A204.1 (cell line): ENCODE results near the gene ACSM6.

Experiments
- FAIRE-seq: peaks from 2 replicates; lab custom pipeline; 2012; peaks lifted over from hg19 to GRCh38; lab: Jason Lieb, UNC

The ACSM6 gene

DNA sequence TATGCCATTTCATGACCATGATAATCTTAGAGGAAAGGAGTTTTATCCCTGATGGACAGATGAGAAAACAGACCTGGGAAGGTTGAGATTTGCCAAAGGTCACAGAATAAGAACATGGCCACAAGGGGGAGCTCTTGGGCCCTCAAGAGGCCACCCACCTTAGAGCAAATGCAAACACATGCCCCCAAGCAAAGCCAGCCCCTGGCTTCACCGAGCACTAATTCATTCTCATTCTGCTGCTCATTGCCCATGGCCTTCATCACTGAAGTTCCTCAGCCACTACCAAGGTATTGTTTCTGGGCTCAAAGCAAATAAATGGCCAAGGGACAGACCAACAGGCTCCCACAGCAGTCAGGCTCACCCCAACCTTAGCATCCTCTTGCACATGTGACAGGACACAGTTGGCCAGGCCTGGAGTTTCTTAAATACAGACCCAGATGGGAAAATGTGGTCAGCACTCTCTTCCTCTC is 52.6 kb downstream of the ACSM6 start:
- FAIRE-seq, result no peak

DNA sequence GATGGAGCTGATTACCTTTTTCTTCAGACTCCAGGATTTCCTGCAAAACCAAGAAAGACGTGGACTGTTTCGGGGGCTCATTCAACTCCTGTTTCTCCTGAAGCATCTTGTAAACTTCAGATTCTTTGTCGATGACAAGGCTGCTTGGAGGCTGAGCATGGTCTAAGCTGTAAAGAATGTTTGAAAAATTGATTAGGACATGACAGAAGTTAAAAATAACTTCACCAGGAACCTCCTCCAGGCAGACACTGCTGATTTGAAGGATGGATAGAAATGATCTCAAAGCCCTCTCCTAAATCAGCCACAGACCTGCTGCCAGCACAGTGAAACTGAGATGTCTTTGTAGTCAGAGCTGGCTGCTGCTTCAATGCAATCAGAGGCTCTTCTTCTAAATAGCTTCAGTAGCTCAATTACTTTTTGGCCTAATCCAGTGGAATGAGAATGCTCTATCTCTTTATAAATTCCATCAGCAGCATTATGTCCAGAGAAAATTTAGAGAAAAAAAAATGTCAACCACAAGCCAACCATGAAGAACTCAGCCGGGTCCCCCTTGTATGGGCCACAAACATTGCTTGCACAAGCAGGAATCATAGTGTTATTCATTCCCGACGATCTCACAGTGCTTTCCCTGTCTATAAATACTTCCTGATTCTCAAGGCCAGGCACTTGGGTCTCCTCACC is 53.3 kb downstream of the ACSM6 start:
- FAIRE-seq, result no peak

DNA sequence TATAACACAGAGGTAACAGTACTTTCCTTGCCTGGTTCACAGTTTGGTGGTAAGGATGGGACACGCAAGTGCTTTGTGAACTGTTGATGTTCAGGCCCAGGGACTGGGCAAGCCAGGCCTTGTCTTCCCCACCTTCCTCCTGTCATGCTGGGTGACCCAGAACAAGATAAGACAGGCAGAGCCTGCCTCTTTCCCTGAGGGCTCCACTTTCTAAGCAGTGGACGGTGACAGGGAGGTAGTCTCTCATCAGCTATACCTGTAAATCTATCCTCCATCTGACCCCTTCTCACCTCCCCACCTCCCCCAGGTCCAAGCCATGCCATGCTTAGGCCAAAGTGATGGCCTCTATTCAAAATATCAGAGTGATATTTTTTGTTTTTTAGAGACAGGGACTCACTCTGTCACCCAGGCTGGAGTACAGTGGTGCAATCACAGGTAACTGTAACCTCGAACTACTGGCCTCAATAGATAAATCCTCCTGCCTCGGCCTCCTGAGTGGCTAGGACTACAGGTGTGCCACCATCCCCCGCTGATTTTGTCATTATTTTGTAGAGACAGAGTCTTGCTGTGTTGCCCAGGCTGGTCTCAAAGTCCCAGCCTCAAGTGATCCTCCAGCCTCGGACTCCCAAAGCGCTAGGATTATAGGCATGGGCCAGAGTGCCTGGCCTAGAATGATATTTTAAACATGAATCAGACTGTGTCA is 54.0 kb downstream of the ACSM6 start:
- no peak for FAIRE-seq

DNA sequence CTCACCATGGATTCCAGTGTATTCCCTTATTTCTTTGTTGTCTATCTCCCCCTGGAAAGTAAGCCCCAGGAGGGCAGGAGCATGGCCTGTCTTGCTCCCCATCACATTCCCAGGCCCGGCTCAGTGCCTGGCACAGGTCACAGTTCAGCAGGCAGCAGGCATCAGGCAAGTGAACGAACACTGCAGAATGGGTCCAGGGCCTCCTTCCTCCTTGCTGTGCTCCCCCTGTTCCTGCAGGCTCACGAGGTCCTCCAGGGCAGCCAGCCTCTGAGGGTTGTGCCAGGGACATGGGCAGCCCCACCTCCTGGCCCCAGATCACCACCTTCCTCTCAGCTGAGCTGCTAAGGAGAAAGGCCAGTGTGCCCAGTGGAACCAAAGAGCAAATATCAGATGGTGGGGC is 55.0 kb downstream of the ACSM6 start:
- no peak for FAIRE-seq

DNA sequence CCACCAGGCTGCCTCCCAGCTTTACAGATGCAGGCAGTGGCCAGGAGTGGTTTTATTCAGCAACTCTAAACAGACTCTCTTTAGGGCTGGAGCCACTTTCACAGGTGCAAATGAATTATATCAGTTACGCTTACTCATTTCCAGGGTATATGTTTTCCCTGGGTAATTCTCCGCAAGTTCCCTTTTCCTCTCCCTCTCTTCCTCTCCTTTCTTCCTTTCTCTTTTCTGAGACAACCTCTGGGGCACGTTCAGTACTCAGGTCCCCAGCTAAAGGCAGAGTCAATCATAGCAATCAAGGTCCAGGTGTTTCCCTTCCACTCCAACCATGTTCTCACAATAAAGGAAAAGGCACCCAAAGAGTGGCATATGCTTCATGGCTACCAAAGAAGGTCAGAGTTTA is 55.4 kb downstream of the ACSM6 start:
- no peak for FAIRE-seq

DNA sequence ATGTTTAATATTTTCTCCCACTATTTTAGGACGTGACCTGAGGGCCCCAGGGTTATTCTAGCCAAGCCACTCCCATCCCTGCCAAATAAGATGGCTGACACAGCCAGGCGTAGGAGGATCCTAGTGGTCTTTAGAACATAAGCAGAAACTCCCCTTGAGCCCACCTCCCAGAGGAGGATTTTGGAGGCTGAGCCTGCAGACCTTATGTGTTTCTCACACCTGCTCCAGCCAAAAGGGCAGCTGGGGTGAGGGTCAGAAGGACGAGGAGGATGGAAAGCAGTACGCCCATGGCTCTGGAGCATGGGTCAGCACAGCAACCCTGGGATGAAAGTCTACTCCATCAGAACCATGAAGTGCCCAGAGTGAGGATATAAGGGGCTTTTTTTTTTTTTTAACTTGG is 56.8 kb downstream of the ACSM6 start:
- FAIRE-seq, result no peak

DNA sequence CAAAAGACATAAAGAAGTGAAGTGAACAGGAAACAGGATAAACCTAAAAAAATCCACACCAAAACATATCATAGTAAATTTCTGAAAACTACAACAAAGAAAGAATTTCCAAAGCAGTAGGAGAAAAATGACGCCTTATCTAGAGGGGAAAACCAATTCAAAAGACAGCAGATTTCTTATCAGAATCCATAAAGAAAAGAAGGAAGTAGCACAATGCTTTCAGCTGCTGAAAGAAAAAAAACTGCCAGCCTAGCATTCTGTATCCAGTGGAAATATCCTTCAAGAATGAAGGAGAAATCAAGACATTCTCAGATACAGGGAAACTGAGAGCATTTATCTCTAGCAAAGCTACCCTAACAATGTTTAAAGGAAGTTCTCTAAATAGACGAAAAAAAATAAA is 59.0 kb downstream of the ACSM6 start:
- FAIRE-seq, result no peak

DNA sequence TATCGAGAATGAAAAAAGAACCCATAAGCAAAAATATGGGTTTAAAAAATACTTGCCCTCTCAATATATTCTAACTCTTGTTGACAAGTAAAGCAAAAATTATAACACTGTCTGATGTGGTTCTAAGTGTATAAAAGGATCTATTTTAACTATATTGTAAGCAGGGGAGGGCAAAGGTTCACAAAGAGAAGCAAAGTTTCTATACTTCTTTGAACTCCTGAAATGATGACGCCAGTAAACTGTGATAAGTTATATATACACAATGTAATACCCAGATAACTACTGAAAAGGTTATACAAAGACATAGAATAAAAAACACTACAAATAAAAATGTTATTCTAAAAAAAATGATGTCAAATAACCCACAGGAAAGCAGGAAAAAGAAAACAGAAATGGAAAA is 59.6 kb downstream of the ACSM6 start:
- FAIRE-seq, result no peak

DNA sequence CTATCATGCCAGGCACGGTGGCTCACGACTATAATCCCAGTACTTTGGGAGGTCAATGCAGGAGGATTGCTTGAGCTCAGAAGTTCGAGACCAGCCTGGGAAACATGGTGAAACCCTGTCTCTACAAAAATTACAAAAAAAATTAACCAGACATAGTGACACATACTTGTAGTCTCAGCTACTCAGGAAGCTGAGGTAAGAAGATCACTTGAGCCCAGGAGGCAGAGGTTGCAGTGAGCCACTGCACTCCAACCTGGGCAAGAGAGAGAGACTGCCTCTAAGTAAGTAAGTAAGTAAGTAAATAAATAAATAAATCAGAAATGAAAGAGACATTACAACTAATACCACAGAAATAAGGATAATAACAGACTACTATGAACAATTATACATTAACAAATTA is 60.6 kb downstream of the ACSM6 start:
- FAIRE-seq, result no peak

DNA sequence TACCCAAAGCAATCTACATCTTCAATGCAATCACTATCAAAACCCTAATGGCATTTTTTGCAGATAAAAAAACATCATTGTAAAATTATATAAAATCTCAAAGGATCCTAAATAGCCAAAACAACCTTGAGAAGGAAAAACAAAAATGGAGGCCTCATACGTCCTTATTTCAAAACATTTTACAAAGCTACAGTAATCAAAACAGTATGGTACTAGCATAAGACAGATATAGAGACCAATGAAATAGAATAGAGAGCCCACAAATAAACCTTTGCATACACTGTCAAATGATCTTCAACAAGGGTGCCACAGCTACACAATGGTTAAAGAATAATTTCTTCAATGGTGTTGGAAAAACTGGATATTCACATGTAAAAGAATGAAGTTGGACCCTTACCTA is 62.2 kb downstream of the ACSM6 start:
- no peak for FAIRE-seq

DNA sequence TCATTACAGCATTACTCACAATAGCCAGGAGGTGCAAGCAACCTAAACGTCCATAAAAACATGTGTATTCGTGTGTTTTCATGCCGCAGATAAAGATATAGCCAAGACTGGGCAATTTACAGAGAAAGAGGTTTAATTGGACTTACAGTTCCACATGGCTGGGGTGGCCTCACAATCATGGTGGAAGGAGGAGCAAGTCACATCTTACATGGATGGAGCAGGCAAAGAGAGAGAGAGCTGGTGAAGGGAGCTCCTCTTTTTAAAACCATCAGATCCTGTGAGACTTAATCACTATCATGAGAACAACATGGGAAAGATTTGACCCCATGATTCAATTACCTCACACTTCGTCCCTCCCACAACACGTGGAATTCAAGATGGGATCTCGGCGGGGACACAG is 63.8 kb downstream of the ACSM6 start:
- FAIRE-seq, result no peak

DNA sequence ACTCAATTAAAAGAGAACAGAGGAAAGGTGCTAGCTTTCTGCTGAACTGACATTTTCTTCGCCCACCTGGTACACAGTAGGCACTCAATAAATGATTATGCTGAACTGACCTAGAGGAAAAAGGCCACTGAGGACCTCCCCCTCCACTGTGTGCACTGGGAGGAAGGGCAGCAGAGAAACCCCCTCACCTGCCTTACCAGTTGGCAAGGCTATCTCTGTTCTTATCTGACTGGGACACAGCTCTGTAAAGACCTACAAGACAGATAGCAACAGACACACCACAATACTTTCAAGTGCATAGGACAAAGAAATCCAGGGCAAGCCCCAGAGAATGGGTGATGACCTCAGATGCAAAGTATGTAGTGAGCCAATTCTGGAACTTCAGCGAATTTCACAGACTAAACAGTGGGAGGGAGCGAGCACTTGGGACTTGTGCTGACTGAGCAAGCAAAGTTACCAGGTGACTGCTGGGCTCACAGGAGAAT is 66.4 kb downstream of the ACSM6 start:
- no peak for FAIRE-seq

DNA sequence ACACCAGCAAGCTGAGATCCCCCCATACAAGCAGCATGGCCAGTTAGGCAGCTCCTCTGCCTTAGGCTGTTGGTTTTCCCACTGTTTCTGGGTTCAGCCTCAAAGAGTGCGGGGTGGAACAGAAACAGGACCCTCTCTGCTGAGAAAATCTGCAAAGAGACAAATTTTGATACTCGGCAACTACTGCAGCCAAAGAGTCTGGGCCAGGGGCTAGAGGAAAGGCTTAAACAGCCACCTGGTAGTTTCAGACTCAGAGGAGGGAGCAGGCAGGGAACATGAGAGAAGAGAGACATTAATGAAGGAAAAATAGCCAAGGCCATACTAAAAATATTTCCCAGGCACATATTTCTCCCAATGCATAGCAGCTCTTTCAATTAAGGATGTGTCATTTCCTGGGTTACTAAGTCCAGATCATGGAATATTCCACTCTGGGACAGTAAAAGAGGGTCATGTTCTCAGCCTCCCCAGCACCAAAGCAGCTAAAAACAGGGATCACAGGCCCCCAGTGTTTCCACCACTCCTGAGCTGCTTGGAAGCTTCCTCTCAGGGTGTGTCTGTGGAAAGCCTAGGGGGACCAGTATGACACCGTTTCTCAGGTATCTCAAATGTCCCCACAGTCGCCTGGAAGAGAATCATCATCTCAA is 67.0 kb downstream of the ACSM6 start:
- no peak for FAIRE-seq

DNA sequence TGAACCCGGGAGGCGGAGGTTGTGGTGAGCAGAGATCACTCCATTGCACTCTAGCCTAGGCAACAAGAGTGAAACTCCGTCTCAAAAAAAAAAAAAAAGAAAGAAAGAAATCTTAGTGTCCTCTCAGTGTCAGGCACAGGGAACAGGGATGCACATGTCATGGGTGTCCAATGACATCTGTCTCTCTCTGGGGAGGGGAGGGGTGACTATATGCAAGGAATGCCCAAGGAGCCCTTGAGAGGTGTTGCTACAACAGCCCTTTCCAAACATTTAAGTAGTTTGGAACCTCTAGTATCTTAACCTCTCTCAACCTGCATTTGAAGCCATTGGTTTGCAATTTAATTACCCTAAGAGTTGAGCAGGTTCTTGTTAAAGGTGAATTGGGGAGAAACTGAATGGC is 67.9 kb downstream of the ACSM6 start:
- FAIRE-seq, result no peak

DNA sequence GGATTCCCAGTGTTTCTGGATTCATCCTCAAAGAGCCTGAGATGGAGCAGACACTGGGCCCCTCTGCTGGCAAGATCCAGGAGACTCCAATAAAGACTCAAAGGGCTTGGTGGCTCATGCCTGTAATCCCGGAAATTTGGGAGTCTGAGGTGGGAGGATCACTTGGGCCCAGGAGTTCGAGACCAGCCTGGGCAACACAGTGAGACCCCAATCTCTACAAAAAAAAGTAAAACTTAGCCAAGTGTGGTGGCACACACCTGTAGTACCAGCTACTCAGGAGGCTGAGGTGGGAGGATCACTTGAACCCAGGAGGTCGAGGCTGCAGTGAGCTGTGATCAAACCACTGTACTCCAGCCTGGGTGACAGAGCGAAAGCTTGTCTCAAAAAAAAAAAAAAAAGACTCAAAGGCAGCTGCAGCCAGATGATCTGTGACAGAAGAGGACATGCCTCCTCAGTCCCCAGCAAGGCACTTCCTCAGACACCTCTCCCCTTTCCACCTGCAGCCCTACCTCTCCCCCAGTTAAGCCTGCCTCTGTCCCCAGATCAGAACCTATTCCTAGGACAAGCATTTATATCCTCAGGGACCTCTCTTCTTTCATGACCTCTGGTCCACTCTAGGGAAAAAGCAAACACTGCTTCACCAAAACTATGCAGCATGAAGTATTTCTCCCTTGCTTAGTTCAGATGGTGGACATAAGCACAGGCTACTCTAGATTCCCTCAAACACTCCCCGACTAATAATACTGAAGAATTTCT is 68.9 kb downstream of the ACSM6 start:
- no peak for FAIRE-seq

DNA sequence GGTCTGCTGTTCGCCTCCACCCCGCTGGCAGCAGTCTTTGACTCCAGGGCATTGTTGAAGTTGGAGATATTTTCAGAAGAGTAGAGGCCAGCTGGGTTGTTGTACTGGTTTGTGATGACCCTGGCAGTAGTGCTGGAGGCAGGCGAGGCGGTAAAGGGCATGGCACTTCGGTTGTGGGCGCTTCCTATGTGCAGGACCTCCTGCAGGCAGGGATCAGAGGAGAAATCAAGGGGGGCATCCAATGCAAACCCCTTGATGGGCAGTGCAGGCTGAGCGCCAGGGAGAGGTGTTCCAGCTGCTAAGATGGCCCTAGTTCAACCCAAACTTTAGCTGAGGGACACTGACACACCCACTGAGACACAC is 69.8 kb downstream of the ACSM6 start:
- no peak for FAIRE-seq

DNA sequence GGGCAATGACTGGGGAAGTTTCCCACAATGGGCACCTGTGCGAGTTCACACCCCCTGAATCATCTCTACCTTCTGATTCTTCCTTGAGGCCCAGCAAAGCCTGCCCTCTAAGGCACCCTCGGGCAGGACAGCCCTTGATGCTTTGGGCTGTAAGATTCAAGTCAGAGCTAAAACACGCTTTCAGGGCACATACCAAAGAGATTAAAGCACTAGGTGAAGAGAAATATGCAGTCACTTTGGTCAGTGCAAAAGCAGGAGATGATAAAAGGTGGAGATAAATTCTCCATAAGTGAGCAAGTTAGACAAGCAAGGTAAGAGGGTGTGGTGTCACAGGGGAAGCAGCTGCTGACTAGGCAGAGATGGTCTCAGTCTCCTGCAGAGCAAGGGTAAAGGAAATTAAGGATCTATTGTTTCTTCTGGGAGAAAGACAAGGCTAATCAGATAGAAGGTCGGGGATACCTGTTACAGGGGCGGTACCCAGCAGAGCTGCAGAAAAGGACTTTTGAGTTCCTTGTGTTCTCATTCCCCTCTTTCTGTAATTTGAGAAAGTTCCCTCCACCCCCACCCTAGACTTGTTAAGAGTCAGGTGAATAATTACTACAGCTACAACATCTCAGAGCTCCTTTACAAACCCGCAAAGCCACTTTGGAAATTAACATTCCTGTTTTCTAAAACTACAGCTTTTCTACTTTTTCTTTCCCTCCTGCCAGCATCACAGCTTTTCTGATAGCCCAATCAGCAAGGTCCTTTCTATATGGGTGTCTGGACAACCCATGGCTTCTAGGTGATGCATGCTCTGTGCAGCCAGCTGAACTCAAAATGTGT is 70.4 kb downstream of the ACSM6 start:
- no peak for FAIRE-seq

DNA sequence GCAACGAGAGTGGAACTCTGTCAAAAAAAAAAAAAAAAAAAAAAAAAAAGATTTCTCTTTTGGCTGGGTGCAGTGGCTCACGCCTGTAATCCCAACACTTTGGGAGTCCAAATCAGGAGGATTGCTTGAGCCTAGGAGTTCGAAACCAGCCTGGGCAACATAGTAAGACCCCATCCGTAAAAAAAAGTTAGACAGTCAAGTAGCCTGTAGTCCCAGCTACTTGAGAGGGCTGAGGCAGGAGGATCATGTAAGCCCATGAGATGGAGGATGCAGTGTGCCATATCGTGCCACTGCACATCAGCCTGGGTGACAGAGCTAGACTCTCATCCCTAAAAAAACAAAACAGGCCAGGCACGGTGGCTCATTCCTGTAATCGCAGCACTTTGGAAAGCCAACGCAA is 71.5 kb downstream of the ACSM6 start:
- no peak for FAIRE-seq

DNA sequence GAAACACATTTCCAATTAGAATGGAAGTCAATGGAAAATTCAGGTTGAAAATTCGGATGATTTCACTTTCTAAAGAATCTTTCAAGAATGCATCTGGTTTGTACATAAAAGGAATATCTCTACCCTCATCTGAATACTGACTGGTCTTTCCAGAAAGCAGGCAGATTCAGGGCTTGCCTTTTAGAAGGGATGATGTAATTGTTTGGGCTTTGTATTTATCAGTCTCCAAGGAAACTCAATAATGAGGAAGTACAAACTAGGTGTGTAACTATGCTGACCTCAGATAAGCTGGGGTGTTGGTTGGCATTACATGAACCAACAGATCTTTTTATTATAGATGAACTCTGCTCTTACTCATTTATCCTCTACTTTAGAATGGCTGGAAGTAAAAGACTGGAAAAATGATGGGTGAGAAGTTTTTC is 72.6 kb downstream of the ACSM6 start:
- FAIRE-seq, result no peak

DNA sequence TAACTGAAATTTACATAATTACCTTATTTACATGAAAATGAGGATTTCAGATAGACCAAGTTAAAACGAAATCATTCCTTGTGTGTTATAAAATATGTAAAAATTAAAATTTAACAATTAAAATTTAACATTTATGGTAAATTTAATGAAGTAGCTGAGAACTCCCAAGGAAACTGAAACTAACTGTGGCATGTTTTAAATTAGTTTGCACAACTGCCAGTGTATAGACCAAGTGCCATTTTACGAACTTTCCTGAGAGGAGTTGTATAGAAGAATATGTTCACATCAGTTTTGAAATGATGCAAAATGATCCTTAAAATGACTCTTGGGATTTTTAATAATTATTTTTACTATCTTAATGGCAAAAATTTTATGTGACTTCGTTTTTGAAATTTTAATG is 73.2 kb downstream of the ACSM6 start:
- FAIRE-seq, result peak; percentile 47

DNA sequence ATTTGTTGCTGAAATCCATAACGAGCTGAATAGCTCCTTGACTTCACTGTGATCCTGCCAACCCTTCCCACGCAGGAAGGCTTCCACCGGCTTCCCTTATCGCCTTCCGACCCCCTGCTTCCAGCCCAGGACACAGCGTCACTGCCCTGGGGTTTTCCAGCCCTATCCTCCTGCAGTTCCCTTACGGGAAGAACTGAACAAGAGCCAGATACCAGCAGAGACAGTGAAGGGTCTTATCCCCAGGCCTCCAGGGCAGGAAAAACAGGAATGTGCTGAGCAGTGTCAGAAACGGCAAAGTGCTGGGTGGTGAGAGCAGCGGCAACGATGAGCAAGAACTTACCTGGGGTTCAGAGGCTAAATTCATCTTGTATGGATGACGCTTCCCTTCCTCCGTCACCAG is 74.4 kb downstream of the ACSM6 start:
- FAIRE-seq, result no peak
